Thymus (tissue), 11 donors: Measurements from ENCODE around the gene C5orf58. TPM values are rescaled to one million over a fixed set of nuclear protein-coding genes. Genes with fewer than 3 reads are reported as not detected.

ENCODE experiments used
- DNase-seq, 9 donors: peaks; one replicate each; pipeline ENCODE4 v3.0.0-alpha.2; 2013; ENCODE audit warnings: low spot score in 9 of 9, low read depth in 6 of 9, missing footprints in 1 of 9
- H3K27ac ChIP-seq, 2 donors: one replicate each; pipeline ENCODE4 v1.5.1; 2013; ENCODE audit warnings: control low read depth in 1 of 2, low read depth in 1 of 2, low read length in 1 of 2, mild to moderate bottlenecking in 1 of 2, moderate library complexity in 1 of 2
- H3K27me3 ChIP-seq, 2 donors: one replicate each; pipeline ENCODE4 v1.5.1; 2013; ENCODE audit warnings: low read length in 1 of 2; ENCODE audit not compliant: control insufficient read depth in 2 of 2, insufficient read depth in 1 of 2
- H3K36me3 ChIP-seq, 2 donors: one replicate each; pipeline ENCODE4 v1.5.1; 2013; ENCODE audit warnings: low read length in 1 of 2, mild to moderate bottlenecking in 1 of 2, moderate library complexity in 1 of 2; ENCODE audit not compliant: control insufficient read depth in 2 of 2, insufficient read depth in 2 of 2
- H3K4me1 ChIP-seq, 2 donors: one replicate each; pipeline ENCODE4 v1.5.1; 2013; ENCODE audit warnings: low read length in 2 of 2; ENCODE audit not compliant: control insufficient read depth in 2 of 2, insufficient read depth in 2 of 2
- H3K4me3 ChIP-seq, 2 donors: one replicate each; pipeline ENCODE4 v1.5.1; 2013; ENCODE audit warnings: low read length in 2 of 2, control low read depth in 1 of 2, mild to moderate bottlenecking in 1 of 2
- H3K9me3 ChIP-seq, 2 donors: one replicate each; pipeline ENCODE4 v1.5.1; 2013; ENCODE audit warnings: low read length in 1 of 2, mild to moderate bottlenecking in 1 of 2; ENCODE audit not compliant: control insufficient read depth in 2 of 2, insufficient read depth in 1 of 2
- WGBS: extraction: QIAGEN DNeasy Blood & Tissue Kit; methylation state at CpG from one replicate; pipeline ENCODE4 v1.1.7; 2013; 5-methylcytosine and 5-hydroxymethylcytosine counted together
- polyA plus RNA-seq: library from polyadenylated mRNA; stranded (reverse); fragments of 200-250 nt; gene quantifications from one replicate; pipeline ENCODE4 v1.2.3, GENCODE V29; 2013
- total RNA-seq: library from RNA; stranded (reverse); fragments of 120-200 nt; gene quantifications from one replicate; pipeline ENCODE4 v1.2.4, GENCODE V29; 2013
- donor health status: healthy.

Gene C5orf58
- total and polyA plus RNA-seq, 2 donors = 0.48 TPM; not detected in 1

DNA sequence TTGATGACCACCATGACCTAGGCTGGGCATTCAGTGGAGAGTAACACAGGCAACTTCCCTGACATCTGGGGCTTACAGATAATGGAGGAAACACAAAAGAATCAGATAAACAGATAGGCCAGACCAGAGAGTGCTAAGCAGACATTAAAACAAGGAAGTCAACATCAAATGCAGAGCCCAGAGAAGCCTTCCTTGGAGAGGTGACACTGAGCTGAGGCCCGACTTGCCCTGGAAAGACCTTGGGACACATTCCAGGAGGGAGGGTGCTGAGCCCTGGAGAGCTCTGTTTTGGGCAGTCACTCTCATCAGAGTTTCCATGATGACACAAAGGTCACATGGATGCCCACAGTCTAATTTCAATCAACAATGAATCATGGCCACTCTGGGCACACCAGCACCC, 31.9 kb upstream of the C5orf58 start:
- Histone ChIP-seq H3K9me3 (no peaks in the 10 kb centered on the region), H3K4me3 (no peak overlapping the region), H3K27me3 (no peaks in the 10 kb centered on the region), H3K36me3 (no peaks in the 10 kb centered on the region), H3K27ac (no peak overlapping the region), H3K4me1 (no peaks in the 10 kb centered on the region)
- WGBS = 46% methylated on average over 1 of the region's 1 CpG
- DNase-seq = no peak

- no peak for DNase-seq
Measured at GRCh38 chr5:170201311-170201710, 31.5 kb upstream of the C5orf58 start.

DNA sequence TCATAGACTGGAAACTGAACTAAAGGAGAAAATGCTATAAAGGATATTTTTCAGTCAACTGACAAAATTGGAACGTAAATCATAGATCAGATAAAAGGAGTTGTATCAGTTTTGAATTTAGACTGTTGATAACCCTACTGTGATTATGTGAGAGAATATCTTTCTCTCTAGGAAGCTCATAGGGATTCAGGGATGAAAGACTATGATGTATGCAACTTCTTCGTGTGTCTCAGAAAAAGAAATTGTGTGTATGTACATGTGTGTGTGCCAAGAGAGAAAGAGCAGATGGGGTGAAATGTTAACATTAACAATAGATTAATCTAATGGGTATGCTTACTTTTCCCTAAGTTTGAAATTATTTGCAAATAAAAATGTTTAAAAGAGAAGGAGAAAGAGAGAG, 30.7 kb upstream of the C5orf58 start:
- no peaks in the 10 kb centered on the region for H3K27me3 ChIP-seq
- no peaks in the 10 kb centered on the region for H3K9me3 ChIP-seq
- no peak for DNase-seq
- H3K4me1 ChIP-seq = no peaks in the 10 kb centered on the region
- WGBS = 78% methylated on average over 2 of the region's 2 CpGs
- H3K36me3 ChIP-seq = no peaks in the 10 kb centered on the region
- H3K27ac ChIP-seq = no peak overlapping the region
- no peak overlapping the region for H3K4me3 ChIP-seq

More at GRCh38 chr5:170201311-170201710, 31.5 kb upstream of the C5orf58 start:
- WGBS = 71% methylated on average over 2 of the region's 2 CpGs
- no peaks in the 10 kb centered on the region for H3K9me3 ChIP-seq
- no peaks in the 10 kb centered on the region for H3K27me3 ChIP-seq
- H3K4me1 ChIP-seq = no peaks in the 10 kb centered on the region
- no peaks in the 10 kb centered on the region for H3K36me3 ChIP-seq
- H3K4me3 ChIP-seq = no peak overlapping the region
- H3K27ac ChIP-seq = no peak overlapping the region

DNA sequence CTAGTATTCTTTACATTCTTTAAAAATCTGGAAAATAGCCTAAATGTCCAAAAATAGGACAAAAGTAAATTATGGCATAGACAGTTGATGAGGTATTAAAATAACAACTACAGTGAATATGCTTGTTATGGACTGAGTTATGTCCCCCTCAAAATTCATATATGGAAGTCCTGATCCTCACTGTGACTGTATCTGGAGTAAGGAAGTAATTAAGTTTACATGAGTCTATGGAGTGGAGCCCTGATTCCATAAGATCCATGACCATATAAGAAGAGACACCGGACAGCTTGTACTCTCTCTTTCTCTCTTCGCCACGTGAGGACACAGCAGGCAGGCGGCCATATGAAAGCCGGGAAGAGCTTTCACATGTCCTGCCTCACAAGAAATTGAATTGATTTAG, 28.6 kb upstream of the C5orf58 start:
- Histone ChIP-seq H3K27ac (no peak overlapping the region), H3K36me3 (no peaks in the 10 kb centered on the region), H3K27me3 (no peaks in the 10 kb centered on the region), H3K4me3 (no peak overlapping the region), H3K9me3 (no peaks in the 10 kb centered on the region), H3K4me1 (no peaks in the 10 kb centered on the region)
- DNase-seq = no peak
- WGBS = 96% methylated on average over 5 of the region's 5 CpGs

GRCh38 chr5:170206216-170206615, 26.6 kb upstream of the C5orf58 start:
- H3K4me1 ChIP-seq = no peaks in the 10 kb centered on the region
- no peaks in the 10 kb centered on the region for H3K9me3 ChIP-seq
- WGBS = 88% methylated on average over 3 of the region's 3 CpGs
- no peak for DNase-seq
- H3K4me3 ChIP-seq = no peak overlapping the region
- H3K27me3 ChIP-seq = no peaks in the 10 kb centered on the region
- no peak overlapping the region for H3K27ac ChIP-seq
- H3K36me3 ChIP-seq = no peaks in the 10 kb centered on the region

- Histone ChIP-seq H3K4me1 (no peaks in the 10 kb centered on the region), H3K27me3 (no peaks in the 10 kb centered on the region), H3K27ac (no peak overlapping the region), H3K9me3 (no peaks in the 10 kb centered on the region), H3K4me3 (no peak overlapping the region), H3K36me3 (no peaks in the 10 kb centered on the region)
- DNase-seq = no peak
- WGBS = 97% methylated on average over 8 of the region's 8 CpGs
Measured at GRCh38 chr5:170206958-170207357, 25.8 kb upstream of the C5orf58 start.

DNA sequence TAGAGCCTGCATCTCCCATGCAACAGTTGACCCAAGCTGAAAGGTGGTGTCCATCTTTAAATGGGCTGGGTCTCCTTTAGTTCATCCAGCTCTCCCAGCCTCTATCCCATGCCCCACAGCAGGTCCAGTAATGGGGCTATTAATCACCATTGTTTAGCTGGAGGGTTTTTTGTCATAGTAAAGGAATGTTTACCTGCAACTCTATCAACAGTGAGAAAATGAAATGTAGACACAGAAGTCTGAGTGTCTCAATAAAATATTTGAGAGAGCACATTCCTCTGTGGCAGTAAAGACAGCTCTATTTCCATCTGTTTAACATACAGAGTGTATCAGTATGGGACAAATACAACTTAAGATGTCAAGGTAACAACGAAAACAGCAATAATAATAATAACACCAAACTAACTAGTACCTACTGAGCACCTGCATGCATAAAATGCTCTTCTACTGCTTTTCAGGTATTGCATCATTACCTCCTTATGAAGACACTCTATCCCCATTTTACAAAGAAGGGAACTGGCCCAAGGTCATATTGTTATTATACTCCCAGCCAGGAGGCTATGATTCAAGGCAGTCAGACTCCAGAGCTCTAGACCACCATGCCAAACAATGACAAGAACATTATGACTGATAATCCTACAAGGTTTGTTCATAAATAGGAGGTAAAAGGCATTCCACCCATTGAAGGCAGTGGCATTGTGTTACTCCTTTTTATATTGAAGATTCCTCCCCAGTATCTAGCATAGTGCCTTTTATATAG, 21.0 kb upstream of the C5orf58 start:
- Histone ChIP-seq H3K36me3 (no peaks in the 10 kb centered on the region), H3K4me1 (no peaks in the 10 kb centered on the region), H3K27me3 (no peaks in the 10 kb centered on the region), H3K27ac (no peak overlapping the region), H3K4me3 (no peak overlapping the region), H3K9me3 (no peaks in the 10 kb centered on the region)
- DNase-seq = no peak
- 86% methylated on average over 1 of the region's 1 CpG for WGBS

- H3K36me3 ChIP-seq = no peaks in the 10 kb centered on the region
- peak in 4 of 9 donors; percentile 3 to 34 (median 27) for DNase-seq
Measured at GRCh38 chr5:170216257-170216864, 16.4 kb upstream of the C5orf58 start.

DNA sequence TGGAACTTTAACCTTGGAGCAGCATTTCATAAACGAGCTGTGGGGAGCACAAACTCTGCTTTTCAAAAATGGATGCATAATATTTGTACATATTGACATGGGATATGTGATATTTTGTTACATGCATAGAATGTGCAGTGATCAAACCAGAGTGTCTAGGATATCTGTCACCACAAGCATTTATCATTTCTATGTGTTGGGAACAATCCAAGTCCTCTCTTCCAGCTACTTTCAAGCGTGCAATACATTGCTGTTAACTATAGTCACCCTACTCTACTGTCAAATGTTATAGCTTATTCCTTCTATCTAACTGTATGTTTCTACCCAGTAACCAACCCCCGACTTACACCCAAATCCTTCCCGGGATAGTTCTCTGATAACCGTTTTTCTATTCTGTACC, 15.0 kb upstream of the C5orf58 start:
- Histone ChIP-seq H3K9me3 (no peaks in the 10 kb centered on the region), H3K27me3 (no peaks in the 10 kb centered on the region), H3K4me1 (no peaks in the 10 kb centered on the region), H3K36me3 (no peaks in the 10 kb centered on the region), H3K27ac (no peak overlapping the region), H3K4me3 (no peak overlapping the region)
- 97% methylated on average over 5 of the region's 5 CpGs for WGBS
- DNase-seq = no peak

More at GRCh38 chr5:170216257-170216864, 16.4 kb upstream of the C5orf58 start:
- Histone ChIP-seq H3K4me3 (no peak overlapping the region), H3K9me3 (no peaks in the 10 kb centered on the region), H3K4me1 (no peaks in the 10 kb centered on the region), H3K27me3 (no peaks in the 10 kb centered on the region), H3K27ac (no peak overlapping the region)
